Adrenal gland (tissue), 12 donors: Measurements from ENCODE around the gene OTUB1. TPM values are rescaled to one million over a fixed set of nuclear protein-coding genes. Genes with fewer than 3 reads are reported as not detected.

Experiments
- DNase-seq, 7 donors: peaks; one replicate each; pipeline ENCODE4 v3.0.0-alpha.2; 2019 to 2020
- H3K27ac ChIP-seq, 5 donors: fragments of 200-600 bp; sonication (generic) in 4 of 5; 1 replicate in 3 of 5; 2 replicates in 2 of 5; pipeline versions ENCODE4 v1.5.1 to v1.8.0; 2016 to 2020; ENCODE audit warnings: mild to moderate bottlenecking in 1 of 5
- H3K27me3 ChIP-seq: fragments of 200-600 bp; 2 replicates; pipeline ENCODE4 v1.8.0; 2021
- H3K36me3 ChIP-seq, 2 donors: fragments of 200-600 bp; replicated peaks in 1 of 2; 1 replicate in 1 of 2; 2 replicates in 1 of 2; pipeline versions ENCODE4 v1.5.1 to v1.8.0; 2018 to 2022
- H3K4me1 ChIP-seq, 2 donors: fragments of 200-600 bp; replicated peaks in 1 of 2; 1 replicate in 1 of 2; 2 replicates in 1 of 2; pipeline versions ENCODE4 v1.5.1 to v1.8.0; 2018 to 2021
- H3K4me3 ChIP-seq, 4 donors: fragments of 200-600 bp; sonication (generic) in 3 of 4; one replicate each; pipeline ENCODE4 v1.5.1; 2016 to 2018
- H3K9me3 ChIP-seq, 3 donors: fragments of 200-600 bp; sonication (generic) in 1 of 3; replicated peaks in 1 of 3; 1 replicate in 2 of 3; 2 replicates in 1 of 3; pipeline versions ENCODE4 v1.5.1 to v1.8.0; 2016 to 2021
- POLR2A ChIP-seq, 2 donors: fragments of 450-650 bp; IDR thresholded peaks; one replicate each; pipeline ENCODE4 v1.6.1; 2017; ENCODE audit warnings: antibody characterized with exemption in 2 of 2, mild to moderate bottlenecking in 2 of 2, moderate library complexity in 1 of 2
- whole genome bisulfite sequencing, 4 donors: extraction: QIAGEN DNeasy Blood & Tissue Kit in 2 of 4; methylation state at CpG; one replicate each; pipeline versions ENCODE4 v1.1.5 to v1.1.7; 2013 to 2017; 5-methylcytosine and 5-hydroxymethylcytosine counted together
- intact Hi-C, 2 donors: fragments of 100-400 bp; cut with DNase I; formaldehyde crosslinking; loops; one replicate each; pipeline versions ENCODE4 v1.14.1 to v1.15.0; 2022 to 2023
- polyA plus RNA-seq, 3 donors: library from polyadenylated mRNA; stranded (reverse); fragments of 200-250 nt in 2 of 3; fragments of 350-450 nt in 1 of 3; fragmentation: Illumina TruSeq in 1 of 3; extraction: RNeasy Lipid Tissue Mini Kit (QIAGEN cat#74804) in 1 of 3; gene quantifications; one replicate each; pipeline ENCODE4 v1.2.3, GENCODE V29; 2013 to 2014
- total RNA-seq, 9 donors: library from RNA; depleted of rRNA in 4 of 9; stranded (reverse); fragments of >200 nt in 4 of 9; fragments of 120-200 nt in 1 of 9; fragmentation: NEBNext Ultra II Directional in 1 of 9; extraction: Animal tissue kit (Norgen Biotek cat#: 25700) in 1 of 9; gene quantifications; one replicate each; pipeline versions ENCODE4 v1.1.0 to v1.2.4, GENCODE V29; 2013 to 2023
- TF ChIP-seq, protein P1 (sequence below), 6 experiments: fragments of 450-650 bp in 4 of 6; fragments of 200-600 bp in 2 of 6; sonication (generic) in 1 of 6; IDR thresholded peaks; 1 replicate in 5 of 6; 2 replicates in 1 of 6; pipeline versions ENCODE4 v1.5.1 to v1.8.0; 2016 to 2021; ENCODE audit warnings: antibody characterized with exemption in 6 of 6, mild to moderate bottlenecking in 2 of 6, moderate library complexity in 1 of 6
- donor health status: healthy with polysubstance abuse.
- donor health status: Bipolar disorder and iron deficiency.
- donor health status: DM: yes; HTN: yes; CAD: no.
- donor health status: DM: no; HTN: no; CAD: no.
- donor health status: DM: no; HTN: no; CAD: no.
- donor health status: DM: yes; HTN: yes; CAD: no.

The OTUB1 gene
- total and polyA plus RNA-seq, 12 donors: 41.4 to 93.7 (median 66.6) TPM

DNA sequence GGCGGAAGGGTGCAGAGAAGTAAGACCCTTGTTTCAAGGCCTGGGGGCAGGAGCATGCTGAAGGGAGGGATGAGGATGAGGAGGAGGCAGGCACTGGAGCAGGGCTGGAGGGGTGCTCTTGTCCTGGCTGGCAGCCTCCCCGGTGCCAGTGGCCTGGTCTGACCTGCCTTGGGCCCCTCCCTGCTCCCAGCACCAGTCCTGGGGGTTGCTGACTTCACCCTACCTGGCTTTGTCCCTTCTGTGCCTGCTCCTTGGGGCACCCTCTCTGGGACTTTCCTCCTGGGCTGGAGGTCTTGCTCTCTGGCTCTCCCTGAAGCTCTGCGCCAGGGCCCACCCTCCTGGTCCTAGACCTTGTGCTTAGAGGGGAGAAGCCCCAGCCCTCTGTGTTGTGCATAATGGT, 44.8 kb downstream of the OTUB1 start:
- Histone ChIP-seq H3K27me3 (peaks cover 13% of the 10 kb centered on the region), H3K9me3 (no peaks in the 10 kb centered on the region), H3K27ac (no peak overlapping the region), H3K4me1 (peaks cover under 1 to 1% of the 10 kb centered on the region in 2 donors), H3K4me3 (no peak overlapping the region), H3K36me3 (no peaks in the 10 kb centered on the region)
- intact Hi-C loops: no loop called here
- TF ChIP-seq, protein P1, sequence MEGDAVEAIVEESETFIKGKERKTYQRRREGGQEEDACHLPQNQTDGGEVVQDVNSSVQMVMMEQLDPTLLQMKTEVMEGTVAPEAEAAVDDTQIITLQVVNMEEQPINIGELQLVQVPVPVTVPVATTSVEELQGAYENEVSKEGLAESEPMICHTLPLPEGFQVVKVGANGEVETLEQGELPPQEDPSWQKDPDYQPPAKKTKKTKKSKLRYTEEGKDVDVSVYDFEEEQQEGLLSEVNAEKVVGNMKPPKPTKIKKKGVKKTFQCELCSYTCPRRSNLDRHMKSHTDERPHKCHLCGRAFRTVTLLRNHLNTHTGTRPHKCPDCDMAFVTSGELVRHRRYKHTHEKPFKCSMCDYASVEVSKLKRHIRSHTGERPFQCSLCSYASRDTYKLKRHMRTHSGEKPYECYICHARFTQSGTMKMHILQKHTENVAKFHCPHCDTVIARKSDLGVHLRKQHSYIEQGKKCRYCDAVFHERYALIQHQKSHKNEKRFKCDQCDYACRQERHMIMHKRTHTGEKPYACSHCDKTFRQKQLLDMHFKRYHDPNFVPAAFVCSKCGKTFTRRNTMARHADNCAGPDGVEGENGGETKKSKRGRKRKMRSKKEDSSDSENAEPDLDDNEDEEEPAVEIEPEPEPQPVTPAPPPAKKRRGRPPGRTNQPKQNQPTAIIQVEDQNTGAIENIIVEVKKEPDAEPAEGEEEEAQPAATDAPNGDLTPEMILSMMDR (IDR thresholded peaks at IDR 0.05): no peak
- no peak for TF ChIP-seq POLR2A (IDR thresholded peaks at IDR 0.05)
- 77 to 87% (median 80%) methylated on average over 2 to 3 of the region's 3 CpGs for WGBS, 4 donors
- no peak for DNase-seq

DNA sequence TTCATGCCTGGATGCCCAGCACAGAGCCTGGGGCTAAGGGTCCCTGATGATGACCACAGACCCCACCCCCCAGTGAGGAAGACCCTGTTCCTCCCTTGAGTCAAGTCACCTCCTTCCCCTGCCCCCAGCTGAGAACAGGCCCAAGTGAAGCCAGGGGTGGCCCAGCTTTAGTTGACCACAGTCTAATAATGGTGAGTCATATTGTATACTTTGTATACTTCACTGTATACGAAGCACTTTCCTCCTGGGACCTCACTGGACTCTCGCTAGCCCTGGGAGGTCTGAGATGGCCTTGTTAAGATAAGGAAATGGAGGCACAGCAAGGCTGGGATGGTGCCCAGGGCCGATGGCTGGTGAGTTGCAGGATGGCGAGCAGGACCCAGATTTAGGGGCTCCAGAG, 45.8 kb downstream of the OTUB1 start:
- H3K27me3 ChIP-seq: peaks cover 13% of the 10 kb centered on the region

DNA sequence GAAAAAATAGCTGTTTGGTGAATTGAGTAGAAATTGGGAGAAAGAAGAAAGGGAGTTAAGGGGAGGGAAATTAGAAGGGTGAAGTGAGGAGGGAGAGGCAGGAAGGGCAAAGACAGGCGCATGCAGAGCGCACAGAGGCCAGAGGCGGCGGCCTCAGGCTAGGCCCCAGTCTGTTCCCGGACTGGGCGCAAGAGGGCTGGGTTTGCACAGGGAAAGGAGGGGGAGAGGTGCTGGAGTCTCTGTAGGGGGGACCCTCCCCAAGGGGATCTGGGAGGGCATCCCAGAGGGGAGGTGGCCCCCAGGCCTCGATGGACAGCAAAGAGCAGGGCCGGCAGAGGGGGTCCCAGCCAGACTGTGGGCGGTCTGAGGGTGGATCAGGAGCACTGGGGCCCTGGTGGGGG, 48.2 kb downstream of the OTUB1 start:
- Histone ChIP-seq H3K27ac (no peak overlapping the region), H3K36me3 (no peaks in the 10 kb centered on the region)
- WGBS, 4 donors: 62 to 85% (median 71%) methylated on average over 6 to 9 of the region's 9 CpGs

More for the DNA sequence above, 45.8 kb downstream of the OTUB1 start:
- no peak overlapping the region for H3K4me3 ChIP-seq
- H3K9me3 ChIP-seq: no peaks in the 10 kb centered on the region
- H3K4me1 ChIP-seq: peaks cover 8 to 10% of the 10 kb centered on the region in 2 donors
- TF ChIP-seq, protein P1 (IDR thresholded peaks at IDR 0.05): no peak
- TF ChIP-seq POLR2A (IDR thresholded peaks at IDR 0.05): no peak
- no peak for DNase-seq
- H3K36me3 ChIP-seq: no peaks in the 10 kb centered on the region
- whole genome bisulfite sequencing, 4 donors: 63 to 67% (median 65%) methylated on average over 4 of the region's 4 CpGs
- intact Hi-C loops: no loop called here
- H3K27ac ChIP-seq: no peak overlapping the region

DNA sequence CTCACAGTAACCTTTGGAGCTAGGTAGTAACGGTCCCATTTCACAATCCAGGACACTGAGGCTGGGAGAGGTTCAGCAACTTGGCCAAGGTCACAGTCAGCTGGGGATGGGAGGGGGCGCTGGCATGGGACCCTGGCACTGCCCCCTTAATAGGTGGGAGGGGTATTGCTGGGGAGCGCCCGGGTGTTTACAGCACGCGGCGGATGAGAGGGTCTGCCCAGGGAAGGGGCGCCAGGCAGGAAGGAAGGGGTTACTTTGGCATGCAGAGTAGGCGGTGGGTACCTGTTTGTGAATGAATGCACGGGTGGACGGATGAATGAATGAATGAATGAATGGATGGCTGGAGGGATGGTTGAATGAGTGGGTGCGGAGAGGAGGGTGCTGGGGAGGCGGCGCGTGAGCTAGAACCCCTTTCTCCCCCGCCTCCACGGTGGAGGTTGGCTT, 48.9 kb downstream of the OTUB1 start:
- peak overlapping the region in 1 of 4 donors; percentile 36 for H3K4me3 ChIP-seq
- H3K9me3 ChIP-seq: no peaks in the 10 kb centered on the region
- peaks cover 13% of the 10 kb centered on the region for H3K27me3 ChIP-seq
- H3K4me1 ChIP-seq: peaks cover 8 to 10% of the 10 kb centered on the region in 2 donors
- no peak for DNase-seq
- no peaks in the 10 kb centered on the region for H3K36me3 ChIP-seq
- intact Hi-C loops: no loop called here
- TF ChIP-seq, protein P1 (IDR thresholded peaks at IDR 0.05): no peak
- TF ChIP-seq POLR2A (IDR thresholded peaks at IDR 0.05): no peak
- no peak overlapping the region for H3K27ac ChIP-seq
- 9 to 12% (median 9%) methylated on average over 11 to 17 of the region's 17 CpGs for WGBS, 4 donors

More for the DNA sequence above, 48.2 kb downstream of the OTUB1 start:
- Histone ChIP-seq H3K9me3 (no peaks in the 10 kb centered on the region), H3K27me3 (peaks cover 13% of the 10 kb centered on the region), H3K4me3 (no peak overlapping the region), H3K4me1 (peaks cover 8 to 10% of the 10 kb centered on the region in 2 donors)
- TF ChIP-seq POLR2A (IDR thresholded peaks at IDR 0.05): no peak
- TF ChIP-seq, protein P1 (IDR thresholded peaks at IDR 0.05): peak in 1 of 6 experiments; percentile 22
- no peak for DNase-seq
- intact Hi-C loops: no loop called here
